ENCODE data around the gene SERPINB11. TPM values are rescaled to one million over a fixed set of nuclear protein-coding genes. Genes with fewer than 3 reads are reported as not detected.

SERPINB11 gene
- total RNA-seq, 1 donor from 2014 or later: not detected

Other genes starting within 250 kb of the SERPINB11 start
- not detected for gene SERPINB5, start 226.0 kb upstream of the SERPINB11 start, total RNA-seq
- not detected for gene SERPINB12, start 160.6 kb upstream of the SERPINB11 start, total RNA-seq
- not detected for gene SERPINB13, start 115.6 kb upstream of the SERPINB11 start, total RNA-seq
- not detected for gene SERPINB4, start 58.7 kb upstream of the SERPINB11 start, total RNA-seq
- gene SERPINB3, start 41.1 kb upstream of the SERPINB11 start, total RNA-seq: not detected
- not detected for gene SERPINB7, start 72.5 kb downstream of the SERPINB11 start, total RNA-seq
- not detected for gene SERPINB2, start 184.7 kb downstream of the SERPINB11 start, total RNA-seq
- not detected for gene SERPINB10, start 205.0 kb downstream of the SERPINB11 start, total RNA-seq
- gene HMSD, start 246.3 kb downstream of the SERPINB11 start, total RNA-seq: 0.27 TPM

All from Right ventricle myocardium superior (tissue), 1 donor.